HepG2 (cell line): Measurements from ENCODE around the gene AJUBA. TPM values are rescaled to one million over a fixed set of nuclear protein-coding genes. Genes with fewer than 3 reads are reported as not detected.

Experiments
- ARID2 ChIP-seq: sonication (generic); formaldehyde crosslinking; IDR thresholded peaks from 2 replicates; pipeline ENCODE4 v1.8.1; 2022; ENCODE audit warnings: mild to moderate bottlenecking, missing genetic modification reagents, borderline replicate concordance
- IKZF4 ChIP-seq: sonication (generic); formaldehyde crosslinking; IDR thresholded peaks from 2 replicates; pipeline ENCODE4 v1.5.1; 2020; ENCODE audit warnings: borderline replicate concordance, mild to moderate bottlenecking, low read depth, missing genetic modification reagents; ENCODE audit errors: not compliant biosample characterization
- MAF1 ChIP-seq: sonication (generic); formaldehyde crosslinking; IDR thresholded peaks from 2 replicates; pipeline ENCODE4 v1.5.0; 2020; ENCODE audit warnings: missing genetic modification reagents, borderline replicate concordance
- MED8 ChIP-seq: sonication (generic); formaldehyde crosslinking; IDR thresholded peaks from 2 replicates; pipeline ENCODE4 v1.8.1; 2023; ENCODE audit warnings: mild to moderate bottlenecking, missing genetic modification reagents; ENCODE audit not compliant: insufficient replicate concordance
- MIXL1 ChIP-seq: IDR thresholded peaks from 2 replicates; pipeline ENCODE4 v1.6.1; 2016
- MXD4 ChIP-seq: IDR thresholded peaks from 2 replicates; pipeline ENCODE4 v1.6.1; 2016; ENCODE audit warnings: mild to moderate bottlenecking, missing biosample characterization, missing genetic modification reagents
- NCOA1 ChIP-seq: sonication (generic); formaldehyde crosslinking; IDR thresholded peaks from 2 replicates; pipeline ENCODE4 v1.9.0; 2021; ENCODE audit warnings: missing genetic modification reagents
- NFRKB ChIP-seq: fragments of 450-650 bp; IDR thresholded peaks from 2 replicates; pipeline ENCODE4 v1.6.1; 2017
- NFYC ChIP-seq: IDR thresholded peaks from 2 replicates; pipeline ENCODE4 v1.6.1; 2016; ENCODE audit warnings: missing genetic modification reagents, missing compliant biosample characterization
- NPAS2 ChIP-seq: sonication (generic); formaldehyde crosslinking; IDR thresholded peaks from 2 replicates; pipeline ENCODE4 v1.8.0; 2022; ENCODE audit warnings: mild to moderate bottlenecking, missing genetic modification reagents, borderline replicate concordance
- ONECUT2 ChIP-seq: sonication (generic); formaldehyde crosslinking; IDR thresholded peaks from 2 replicates; pipeline ENCODE4 v1.4.0; 2020; ENCODE audit warnings: missing genetic modification reagents
- PHF21A ChIP-seq: sonication (generic); formaldehyde crosslinking; IDR thresholded peaks from 2 replicates; pipeline ENCODE4 v1.5.0; 2020; ENCODE audit warnings: mild to moderate bottlenecking, missing genetic modification reagents
- PRDM4 ChIP-seq: sonication (generic); formaldehyde crosslinking; IDR thresholded peaks from 2 replicates; pipeline ENCODE4 v1.9.0; 2021; ENCODE audit warnings: missing genetic modification reagents, borderline replicate concordance
- RERE ChIP-seq: IDR thresholded peaks from 2 replicates; pipeline ENCODE4 v1.6.1; 2016; ENCODE audit warnings: low read depth, missing genetic modification reagents, missing compliant biosample characterization
- RFXANK ChIP-seq: IDR thresholded peaks from 2 replicates; pipeline ENCODE4 v1.6.1; 2016
- ZMYM2 ChIP-seq: sonication (generic); formaldehyde crosslinking; IDR thresholded peaks from 2 replicates; pipeline ENCODE4 v1.8.0; 2022; ENCODE audit warnings: mild to moderate bottlenecking, missing genetic modification reagents
- ZNF512 ChIP-seq: sonication (generic); formaldehyde crosslinking; IDR thresholded peaks from 2 replicates; pipeline ENCODE4 v1.4.0; 2020; ENCODE audit warnings: mild to moderate bottlenecking, missing genetic modification reagents
- ZNF773 ChIP-seq: sonication (generic); formaldehyde crosslinking; IDR thresholded peaks from 2 replicates; pipeline ENCODE4 v1.4.0; 2020; ENCODE audit warnings: missing genetic modification reagents, borderline replicate concordance
- ZNF775 ChIP-seq: sonication (generic); formaldehyde crosslinking; IDR thresholded peaks from 2 replicates; pipeline ENCODE4 v1.4.0; 2020; ENCODE audit warnings: missing genetic modification reagents, mild to moderate bottlenecking, moderate library complexity, borderline replicate concordance
- polyA plus RNA-seq, 8 experiments: library from polyadenylated mRNA; depleted of rRNA in 3 of 8; stranded (reverse) in 7 of 8; unstranded in 1 of 8; fragments of >200 nt; fragmentation: Illumina TruSeq in 4 of 8; extraction: Trizol in 4 of 8; gene quantifications; 2 replicates each; pipeline versions ENCODE4 v1.2.1 to v1.2.3, GENCODE V29; 2011 to 2016; ENCODE audit warnings: low read depth in 4 of 8, missing spikeins in 1 of 8, mixed read lengths in 1 of 8; ENCODE audit not compliant: insufficient read depth in 1 of 8
- total RNA-seq, 5 experiments: library from RNA; depleted of rRNA; stranded (reverse); fragments of >200 nt; fragmentation: Illumina TruSeq; extraction: Trizol; gene quantifications; 2 replicates each; pipeline ENCODE4 v1.2.3, GENCODE V29; 2016; ENCODE audit warnings: low read depth in 1 of 5

The AJUBA gene
- total and polyA plus RNA-seq, 2 of the 13 experiments (the other 11 are each of a cell fraction or from before 2014, with no cell fraction given) = 157 to 241 TPM

- TF ChIP-seq RFXANK (CRISPR knock-in tag) = no peak
- no peak for TF ChIP-seq NPAS2 (CRISPR knock-in tag)
- no peak for TF ChIP-seq IKZF4 (CRISPR knock-in tag)
- no peak for TF ChIP-seq NFRKB
- TF ChIP-seq MED8 (CRISPR knock-in tag) = no peak
- TF ChIP-seq ZNF512 = no peak
- no peak for TF ChIP-seq PHF21A (CRISPR knock-in tag)
- no peak for TF ChIP-seq NCOA1 (CRISPR knock-in tag)
- TF ChIP-seq NFYC (CRISPR knock-in tag) = 0 out of 2 replicates have a peak, but pooled peaks have one; percentile 19
- no peak for TF ChIP-seq MAF1 (CRISPR knock-in tag)
- no peak for TF ChIP-seq PRDM4 (CRISPR knock-in tag)
- no peak for TF ChIP-seq RERE (CRISPR knock-in tag)
- no peak for TF ChIP-seq ZNF775 (CRISPR knock-in tag)
- TF ChIP-seq MIXL1 = peak; percentile 25; the same call in 1 of the 2 replicates
- TF ChIP-seq ZNF773 (CRISPR knock-in tag) = no peak
- peak; percentile 61 for TF ChIP-seq MXD4 (CRISPR knock-in tag)
- TF ChIP-seq ARID2 (CRISPR knock-in tag) = no peak
- no peak for TF ChIP-seq ONECUT2 (CRISPR knock-in tag)
- TF ChIP-seq ZMYM2 = no peak
These were observed 3.2 kb downstream of the AJUBA start (continued) for GRCh38 chr14:22978981-22979671.
